Endothelial cell of umbilical vein (primary cell): ENCODE measurements around the gene CALN1. TPM values are rescaled to one million over a fixed set of nuclear protein-coding genes. Genes with fewer than 3 reads are reported as not detected.

Experiments
- BruUV-seq: library from RNA; stranded (reverse); fragments of 400-500 nt; replicated peaks from 2 replicates; lab custom pipeline; 2021; lab: Mats Ljungman, UMichigan
- CTCF ChIA-PET: fragments of 300-600, 350-600 bp; sonication (Branson Sonifier 250); formaldehyde crosslinking; loops from one replicate; lab custom pipeline; 2021; ENCODE audit warnings: antibody characterized with exemption, inconsistent platforms; lab: Charles Lee
- POLR2A ChIA-PET: fragments of 300-600, 350-600 bp; sonication (Branson Sonifier 250); formaldehyde crosslinking; loops from one replicate; lab custom pipeline; 2021; ENCODE audit warnings: antibody characterized with exemption, inconsistent platforms; lab: Charles Lee
- DNase-seq: peaks from one replicate; pipeline ENCODE4 v3.0.0-alpha.2; 2011; ENCODE audit warnings: low read depth, low spot score
- FAIRE-seq: peaks from 2 replicates; lab custom pipeline; 2011; peaks lifted over from hg19 to GRCh38; lab: Jason Lieb, UNC
- H2AFZ ChIP-seq: 2 replicates; pipeline ENCODE4 v1.6.0; 2012; ENCODE audit warnings: low read depth, low read length, control low read depth, inconsistent platforms
- H3K27ac ChIP-seq: 2 replicates; pipeline ENCODE4 v1.5.1; 2011; ENCODE audit warnings: low read depth, mild to moderate bottlenecking, control low read depth, low read length, moderate library complexity; ENCODE audit not compliant: insufficient read depth
- H3K27me3 ChIP-seq, 2 experiments: 2 replicates each; pipeline versions ENCODE4 v1.6.0 to v1.6.1; 2011; ENCODE audit warnings: low read length in 2 of 2, mixed read lengths in 1 of 2; ENCODE audit not compliant: control insufficient read depth in 2 of 2, insufficient read depth in 2 of 2
- H3K36me3 ChIP-seq, 2 experiments: 2 replicates in 1 of 2; 3 replicates in 1 of 2; pipeline ENCODE4 v1.5.1; 2011; ENCODE audit warnings: low read length in 2 of 2, mild to moderate bottlenecking in 1 of 2, moderate library complexity in 1 of 2; ENCODE audit not compliant: control insufficient read depth in 2 of 2, insufficient read depth in 2 of 2; ENCODE audit errors: extremely low read depth in 1 of 2
- H3K4me1 ChIP-seq: 3 replicates; pipeline ENCODE4 v1.5.1; 2011; ENCODE audit warnings: mild to moderate bottlenecking, low read length; ENCODE audit not compliant: control insufficient read depth, insufficient read depth; ENCODE audit errors: extremely low read depth
- H3K4me2 ChIP-seq: 2 replicates; pipeline ENCODE4 v1.6.1; 2011; ENCODE audit warnings: low read length, control low read depth, mixed read lengths; ENCODE audit not compliant: insufficient read depth
- H3K4me3 ChIP-seq, 3 experiments: fragments of 200-600 bp in 1 of 3; sonication (generic), shearing (Covaris generic) in 1 of 3; replicated peaks in 1 of 3; 2 replicates each; pipeline ENCODE4 v1.5.1; 2011 to 2016; ENCODE audit warnings: control low read depth in 3 of 3, low read length in 3 of 3, mild to moderate bottlenecking in 2 of 3, inconsistent platforms in 1 of 3, low read depth in 1 of 3, moderate library complexity in 1 of 3; ENCODE audit not compliant: insufficient read depth in 1 of 3
- H3K79me2 ChIP-seq: 2 replicates; pipeline ENCODE4 v1.6.0; 2012; ENCODE audit warnings: low read length, inconsistent platforms; ENCODE audit not compliant: control insufficient read depth, insufficient read depth
- H3K9ac ChIP-seq: replicated peaks from 2 replicates; pipeline ENCODE3; 2011; ENCODE audit warnings: low read length, control low read depth; ENCODE audit not compliant: insufficient read depth; ENCODE audit errors: extremely low read depth
- H3K9me1 ChIP-seq: replicated peaks from 3 replicates; pipeline ENCODE4 v1.6.0; 2011; ENCODE audit warnings: mild to moderate bottlenecking, low read length; ENCODE audit not compliant: control insufficient read depth, insufficient read depth; ENCODE audit errors: extremely low read depth
- H3K9me3 ChIP-seq: replicated peaks from 2 replicates; pipeline ENCODE4 v1.5.1; 2012; ENCODE audit warnings: low read length, inconsistent platforms; ENCODE audit not compliant: control insufficient read depth, insufficient read depth
- H4K20me1 ChIP-seq: replicated peaks from 2 replicates; pipeline ENCODE3; 2011; ENCODE audit warnings: mild to moderate bottlenecking, low read length; ENCODE audit not compliant: control insufficient read depth, insufficient read depth; ENCODE audit errors: extremely low read depth
- CTCF ChIP-seq, 2 donors: IDR thresholded peaks; 1 replicate in 1 of 2; 2 replicates in 1 of 2; pipeline ENCODE4 v1.5.1; 2011; ENCODE audit warnings: low read length in 2 of 2, mild to moderate bottlenecking in 2 of 2, moderate library complexity in 2 of 2, control low read depth in 1 of 2, inconsistent platforms in 1 of 2, low read depth in 1 of 2; ENCODE audit not compliant: insufficient read depth in 1 of 2; ENCODE audit errors: extremely low read depth in 1 of 2
- EZH2 ChIP-seq: IDR thresholded peaks from 2 replicates; pipeline ENCODE4 v1.6.1; 2012; ENCODE audit warnings: borderline replicate concordance, low read depth, mild to moderate bottlenecking, moderate library complexity, low read length, inconsistent platforms; ENCODE audit not compliant: severe bottlenecking
- FOS ChIP-seq: IDR thresholded peaks from 2 replicates; pipeline ENCODE4 v1.6.1; 2011; ENCODE audit warnings: mild to moderate bottlenecking, low read length, moderate library complexity, borderline replicate concordance; ENCODE audit not compliant: insufficient read depth
- GATA2 ChIP-seq: IDR thresholded peaks from 2 replicates; pipeline ENCODE4 v1.7.0; 2011; ENCODE audit warnings: low read depth, mild to moderate bottlenecking, moderate library complexity, mixed read lengths, low read length; ENCODE audit not compliant: insufficient read length, insufficient read depth
- JUN ChIP-seq: IDR thresholded peaks from 2 replicates; pipeline ENCODE4 v1.6.1; 2011; ENCODE audit warnings: borderline replicate concordance, low read depth; ENCODE audit not compliant: insufficient read length, insufficient read depth
- MYC ChIP-seq: IDR thresholded peaks from one replicate; pipeline ENCODE4 v1.6.1; 2011; ENCODE audit warnings: mild to moderate bottlenecking, low read depth, low read length
- POLR2A ChIP-seq: IDR thresholded peaks from 2 replicates; pipeline ENCODE4 v1.6.1; 2012; ENCODE audit warnings: low read depth, mild to moderate bottlenecking, control low read depth, low read length
- POLR2AphosphoS5 ChIP-seq: IDR thresholded peaks from 2 replicates; pipeline ENCODE4 v1.6.1; 2012; ENCODE audit warnings: low read depth, mild to moderate bottlenecking, control low read depth, low read length, moderate library complexity; ENCODE audit not compliant: insufficient read depth
- dilution Hi-C: fragments of 300-500 bp; cut with MboI; formaldehyde crosslinking; loops from one replicate; pipeline ENCODE4 v1.15.0; 2019; ENCODE audit warnings: low sequenced_read_pairs; ENCODE audit not compliant: extremely low pct_ligation_motif_present
- intact Hi-C: fragments of 100-400 bp; cut with micrococcal nuclease; formaldehyde crosslinking; loops from one replicate; pipeline ENCODE4 v1.10.0; 2022
- polyA plus RNA-seq, 4 experiments: library from polyadenylated mRNA; depleted of rRNA in 3 of 4; stranded (reverse) in 3 of 4; unstranded in 1 of 4; fragments of >200 nt; gene quantifications; 2 replicates each; pipeline versions ENCODE4 v1.2.1 to v1.2.3, GENCODE V29; 2011 to 2012; ENCODE audit warnings: missing spikeins in 1 of 4
- total RNA-seq: library from RNA; stranded (reverse); gene quantifications from 2 replicates; pipeline ENCODE4 v1.2.3, GENCODE V29; 2021
- TF ChIP-seq, protein P1 (sequence below): IDR thresholded peaks from 2 replicates; pipeline ENCODE4 v1.6.1; 2011; ENCODE audit not compliant: insufficient read depth, insufficient read length

CALN1 gene
- total and polyA plus RNA-seq, 2 donors (not counting 3 experiments of a cell fraction or from before 2014, with no cell fraction given) = not detected

- Histone ChIP-seq H3K9me3 (no peaks in the 10 kb centered on the region), H4K20me1 (no peaks in the 10 kb centered on the region), H2AFZ (no peak overlapping the region), H3K4me3 (no peak overlapping the region), H3K4me1 (no peaks in the 10 kb centered on the region), H3K27ac (no peak overlapping the region), H3K27me3 (no peaks in the 10 kb centered on the region), H3K36me3 (no peaks in the 10 kb centered on the region), H3K79me2 (no peaks in the 10 kb centered on the region), H3K9ac (no peak overlapping the region), H3K9me1 (no peaks in the 10 kb centered on the region), H3K4me2 (no peak overlapping the region)
- no peak for TF ChIP-seq POLR2A
- dilution Hi-C loops = no loop called here
- CTCF ChIA-PET = no interaction called here
- BruUV-seq = no TSS peak
- POLR2A ChIA-PET = no interaction called here
- intact Hi-C loops = no loop called here
- FAIRE-seq = no peak
- DNase-seq = no peak
Observed at GRCh38 chr7:71851776-71852498, 560.2 kb downstream of the CALN1 start.

GRCh38 chr7:71846160-71846559 lies 566.0 kb downstream of the CALN1 start:
- H3K9me3 ChIP-seq = no peaks in the 10 kb centered on the region
- no peak overlapping the region for H3K4me2 ChIP-seq
- H3K36me3 ChIP-seq = no peaks in the 10 kb centered on the region
- DNase-seq (no peak), FAIRE-seq (no peak)
- no peak overlapping the region for H2AFZ ChIP-seq
- TF ChIP-seq POLR2AphosphoS5 (no peak), EZH2 (no peak), JUN (no peak), MYC (no peak), GATA2 (no peak), CTCF (IDR thresholded peaks at IDR 0.05; ENCODE audit: extremely low read depth in 1 of 2, insufficient read depth in 1 of 2, low read depth in 1 of 2, low read length in 2 of 2) (no peak), FOS (no peak), POLR2A (no peak)
- TF ChIP-seq, protein P1, sequence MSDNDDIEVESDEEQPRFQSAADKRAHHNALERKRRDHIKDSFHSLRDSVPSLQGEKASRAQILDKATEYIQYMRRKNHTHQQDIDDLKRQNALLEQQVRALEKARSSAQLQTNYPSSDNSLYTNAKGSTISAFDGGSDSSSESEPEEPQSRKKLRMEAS = no peak
- no peaks in the 10 kb centered on the region for H3K9me1 ChIP-seq
- H4K20me1 ChIP-seq = no peaks in the 10 kb centered on the region
- no peaks in the 10 kb centered on the region for H3K27me3 ChIP-seq
- CTCF ChIA-PET = no interaction called here
- dilution Hi-C loops = no loop called here
- no peaks in the 10 kb centered on the region for H3K4me1 ChIP-seq
- H3K79me2 ChIP-seq = no peaks in the 10 kb centered on the region
- no peak overlapping the region for H3K27ac ChIP-seq
- H3K4me3 ChIP-seq = no peak overlapping the region
- BruUV-seq = no TSS peak
- H3K9ac ChIP-seq = no peak overlapping the region
- intact Hi-C loops = no loop called here
- POLR2A ChIA-PET = no interaction called here
